Activated T-helper 9 cell treated with anti-CD3 and anti-CD28 coated beads, Interleukin-2, amount 50 U/mL, for 16 hours (primary cell): ENCODE data around the gene EPHB2.

Experiments used
- DNase-seq: peaks from one replicate; pipeline ENCODE4 v3.0.0-alpha.2; 2020; ENCODE audit warnings: low read depth

Gene EPHB2

GRCh38 chr1:22884806-22885530 is 174.3 kb downstream of the EPHB2 start:
- DNase-seq, result no peak

GRCh38 chr1:22886211-22886610 is 175.6 kb downstream of the EPHB2 start:
- no peak for DNase-seq

GRCh38 chr1:22887491-22887890 is 176.9 kb downstream of the EPHB2 start:
- no peak for DNase-seq

- DNase-seq, result no peak
Observed at GRCh38 chr1:22888320-22889075, 177.9 kb downstream of the EPHB2 start.

- no peak for DNase-seq
Observed at GRCh38 chr1:22889213-22889827, 178.7 kb downstream of the EPHB2 start.

GRCh38 chr1:22892789-22893188 is 182.2 kb downstream of the EPHB2 start:
- DNase-seq, result no peak

GRCh38 chr1:22893292-22893691 is 182.7 kb downstream of the EPHB2 start:
- DNase-seq, result no peak

GRCh38 chr1:22895357-22895756 is 184.7 kb downstream of the EPHB2 start:
- DNase-seq, result no peak

GRCh38 chr1:22896184-22896583 is 185.5 kb downstream of the EPHB2 start:
- no peak for DNase-seq

GRCh38 chr1:22900451-22900850 is 189.8 kb downstream of the EPHB2 start:
- DNase-seq, result no peak

- no peak for DNase-seq
Observed at GRCh38 chr1:22903113-22903512, 192.5 kb downstream of the EPHB2 start.

GRCh38 chr1:22906968-22907367 is 196.3 kb downstream of the EPHB2 start:
- no peak for DNase-seq

- no peak for DNase-seq
Observed at GRCh38 chr1:22907528-22907927, 196.9 kb downstream of the EPHB2 start.

- no peak for DNase-seq
Observed at GRCh38 chr1:22908880-22909426, 198.3 kb downstream of the EPHB2 start.

GRCh38 chr1:22910286-22910685 is 199.6 kb downstream of the EPHB2 start:
- DNase-seq, result no peak

- no peak for DNase-seq
Observed at GRCh38 chr1:22910986-22911651, 200.5 kb downstream of the EPHB2 start.

GRCh38 chr1:22912311-22912710 is 201.7 kb downstream of the EPHB2 start:
- DNase-seq, result no peak

GRCh38 chr1:22913421-22914141 is 202.9 kb downstream of the EPHB2 start:
- no peak for DNase-seq

GRCh38 chr1:22914156-22914555 is 203.5 kb downstream of the EPHB2 start:
- no peak for DNase-seq

GRCh38 chr1:22914633-22915217 is 204.1 kb downstream of the EPHB2 start:
- no peak for DNase-seq

GRCh38 chr1:22915231-22915630 is 204.6 kb downstream of the EPHB2 start:
- no peak for DNase-seq
